Nephron progenitor cell (in vitro differentiated cells): Measurements from ENCODE around the gene SPIRE1.
A peak's percentile ranks its signal among the peaks of the same experiment; 100 is the strongest.

Source experiments
- DNase-seq: peaks from one replicate; pipeline ENCODE4 v3.0.0; 2021
- H3K27ac Mint-ChIP-seq: 2 replicates; pipeline ENCODE4 v1.8.0; 2021; ENCODE audit warnings: mild to moderate bottlenecking, moderate library complexity, mixed read lengths
- H3K27me3 Mint-ChIP-seq: 2 replicates; pipeline ENCODE4 v1.8.0; 2021; ENCODE audit warnings: mild to moderate bottlenecking, low read depth, mixed read lengths; ENCODE audit not compliant: poor library complexity
- H3K36me3 Mint-ChIP-seq: 2 replicates; pipeline ENCODE4 v1.8.0; 2021; ENCODE audit warnings: low read depth, mixed read lengths
- H3K4me1 Mint-ChIP-seq: 2 replicates; pipeline ENCODE4 v1.8.0; 2021; ENCODE audit warnings: mixed read lengths
- H3K4me3 Mint-ChIP-seq: 2 replicates; pipeline ENCODE4 v1.8.0; 2021; ENCODE audit warnings: mild to moderate bottlenecking, moderate library complexity, mixed read lengths
- H3K9me3 Mint-ChIP-seq: 2 replicates; pipeline ENCODE4 v1.8.0; 2021; ENCODE audit warnings: mild to moderate bottlenecking, moderate library complexity, mixed read lengths
- TF ChIP-seq, protein P1 (sequence below): fragments of 200-600 bp; sonication (generic); IDR thresholded peaks from 2 replicates; pipeline ENCODE4 v1.5.0; 2021; ENCODE audit warnings: antibody characterized with exemption

The SPIRE1 gene

GRCh38 chr18:12615748-12616147 is 42.2 kb downstream of the SPIRE1 start:
- TF ChIP-seq, protein P1, sequence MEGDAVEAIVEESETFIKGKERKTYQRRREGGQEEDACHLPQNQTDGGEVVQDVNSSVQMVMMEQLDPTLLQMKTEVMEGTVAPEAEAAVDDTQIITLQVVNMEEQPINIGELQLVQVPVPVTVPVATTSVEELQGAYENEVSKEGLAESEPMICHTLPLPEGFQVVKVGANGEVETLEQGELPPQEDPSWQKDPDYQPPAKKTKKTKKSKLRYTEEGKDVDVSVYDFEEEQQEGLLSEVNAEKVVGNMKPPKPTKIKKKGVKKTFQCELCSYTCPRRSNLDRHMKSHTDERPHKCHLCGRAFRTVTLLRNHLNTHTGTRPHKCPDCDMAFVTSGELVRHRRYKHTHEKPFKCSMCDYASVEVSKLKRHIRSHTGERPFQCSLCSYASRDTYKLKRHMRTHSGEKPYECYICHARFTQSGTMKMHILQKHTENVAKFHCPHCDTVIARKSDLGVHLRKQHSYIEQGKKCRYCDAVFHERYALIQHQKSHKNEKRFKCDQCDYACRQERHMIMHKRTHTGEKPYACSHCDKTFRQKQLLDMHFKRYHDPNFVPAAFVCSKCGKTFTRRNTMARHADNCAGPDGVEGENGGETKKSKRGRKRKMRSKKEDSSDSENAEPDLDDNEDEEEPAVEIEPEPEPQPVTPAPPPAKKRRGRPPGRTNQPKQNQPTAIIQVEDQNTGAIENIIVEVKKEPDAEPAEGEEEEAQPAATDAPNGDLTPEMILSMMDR, result no peak
- no peak for DNase-seq
- Mint-ChIP-seq H3K4me3 (no peak overlapping the region), H3K4me1 (peaks cover 21% of the 10 kb centered on the region), H3K27ac (peak overlapping the region; percentile 95), H3K36me3 (no peaks in the 10 kb centered on the region), H3K27me3 (no peaks in the 10 kb centered on the region), H3K9me3 (no peaks in the 10 kb centered on the region)

DNA sequence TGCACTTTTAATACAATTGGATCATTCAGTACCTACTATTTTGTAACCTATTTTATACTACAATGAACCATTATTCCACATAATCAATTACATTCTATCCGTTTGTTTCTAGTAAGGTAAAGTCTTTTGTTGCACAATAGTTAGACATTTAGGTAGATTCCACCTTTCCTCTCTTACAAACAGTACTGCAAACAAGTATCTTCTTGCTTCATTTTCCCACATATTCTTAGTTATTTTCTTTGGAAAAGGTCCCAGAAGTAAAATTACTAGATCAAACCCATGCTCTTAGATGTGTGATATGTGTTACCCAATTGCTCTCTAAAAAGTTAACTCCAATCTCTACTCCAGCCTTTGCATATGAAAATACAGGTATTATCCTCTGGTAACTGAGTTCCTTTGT is 49.6 kb downstream of the SPIRE1 start:
- H3K4me1 Mint-ChIP-seq, result peaks cover 19% of the 10 kb centered on the region
- DNase-seq, result no peak
- H3K9me3 Mint-ChIP-seq, result no peaks in the 10 kb centered on the region
- TF ChIP-seq, protein P1, result no peak
- no peak overlapping the region for H3K4me3 Mint-ChIP-seq
- H3K36me3 Mint-ChIP-seq, result peaks cover 5% of the 10 kb centered on the region
- no peak overlapping the region for H3K27ac Mint-ChIP-seq
- peaks cover 5% of the 10 kb centered on the region for H3K27me3 Mint-ChIP-seq

DNA sequence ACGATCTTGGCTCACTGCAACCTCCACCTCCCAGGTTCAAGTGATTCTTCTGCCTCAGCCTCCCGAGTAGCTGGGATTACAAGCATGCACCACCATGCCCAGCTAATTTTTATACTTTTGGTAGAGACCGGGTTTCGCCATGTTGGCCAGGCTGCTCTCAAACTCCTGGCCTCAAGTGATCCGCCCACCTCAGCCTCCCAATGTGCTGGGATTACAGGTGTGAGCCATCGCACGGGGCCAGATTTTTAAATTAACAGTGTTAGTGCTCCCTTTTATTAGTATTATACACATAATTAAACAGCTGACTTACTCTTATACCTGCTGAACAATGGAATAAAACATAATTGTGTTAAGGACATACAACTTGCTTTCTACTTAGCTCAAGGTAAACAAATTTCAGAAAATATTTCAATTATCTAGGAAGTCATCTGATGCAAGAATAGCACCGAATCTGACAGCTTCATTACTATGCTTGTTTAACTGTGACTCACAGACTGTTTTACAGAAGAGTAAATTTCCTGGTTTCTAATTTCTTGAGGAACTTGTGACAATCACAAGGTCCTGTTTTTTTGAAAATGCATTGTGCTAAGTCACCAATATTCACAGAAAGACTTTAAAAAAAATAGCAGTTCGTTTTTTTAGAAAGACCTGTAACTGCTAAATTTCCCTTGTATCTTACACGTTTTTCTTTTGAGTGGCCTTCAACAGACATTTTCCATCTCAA is 51.2 kb downstream of the SPIRE1 start:
- Mint-ChIP-seq H3K4me3 (no peak overlapping the region), H3K36me3 (peaks cover 5% of the 10 kb centered on the region), H3K9me3 (no peaks in the 10 kb centered on the region), H3K27ac (no peak overlapping the region), H3K27me3 (peaks cover 8% of the 10 kb centered on the region), H3K4me1 (peaks cover 14% of the 10 kb centered on the region)
- TF ChIP-seq, protein P1, result no peak
- DNase-seq, result no peak

- Mint-ChIP-seq H3K36me3 (peaks cover 5% of the 10 kb centered on the region), H3K4me3 (no peak overlapping the region), H3K9me3 (no peaks in the 10 kb centered on the region), H3K27ac (no peak overlapping the region), H3K27me3 (peaks cover 4% of the 10 kb centered on the region), H3K4me1 (no peaks in the 10 kb centered on the region)
- DNase-seq, result no peak
- TF ChIP-seq, protein P1, result no peak
Observed at GRCh38 chr18:12604445-12605007, 53.4 kb downstream of the SPIRE1 start.

DNA sequence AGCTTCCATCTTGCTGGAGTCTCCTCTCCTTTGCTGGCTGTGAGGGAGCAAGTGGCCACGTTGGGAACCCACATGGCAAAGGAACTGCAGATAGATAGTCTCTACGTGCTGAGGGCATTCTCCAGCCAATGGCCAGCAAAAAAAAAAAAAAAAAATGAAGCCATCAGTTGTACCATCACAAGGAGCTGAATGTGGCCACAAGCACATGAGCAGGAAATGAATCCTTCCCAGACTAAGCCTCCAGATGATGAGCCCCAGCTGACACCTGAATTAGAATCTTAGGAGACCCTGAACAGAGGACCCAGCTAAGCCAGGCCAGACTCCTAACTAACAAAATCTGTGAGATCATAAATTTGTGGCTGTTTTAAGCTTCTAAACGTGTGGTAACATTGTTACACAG is 57.9 kb downstream of the SPIRE1 start:
- H3K9me3 Mint-ChIP-seq, result no peaks in the 10 kb centered on the region
- no peak for DNase-seq
- H3K36me3 Mint-ChIP-seq, result peaks cover 4% of the 10 kb centered on the region
- H3K4me1 Mint-ChIP-seq, result peaks cover 7% of the 10 kb centered on the region
- H3K4me3 Mint-ChIP-seq, result no peak overlapping the region
- H3K27ac Mint-ChIP-seq, result no peak overlapping the region
- TF ChIP-seq, protein P1, result no peak
- peaks cover 4% of the 10 kb centered on the region for H3K27me3 Mint-ChIP-seq

GRCh38 chr18:12599543-12599942 is 58.4 kb downstream of the SPIRE1 start:
- Mint-ChIP-seq H3K27ac (no peak overlapping the region), H3K4me1 (peaks cover 7% of the 10 kb centered on the region), H3K9me3 (no peaks in the 10 kb centered on the region), H3K27me3 (peaks cover 4% of the 10 kb centered on the region), H3K36me3 (no peaks in the 10 kb centered on the region), H3K4me3 (no peak overlapping the region)
- DNase-seq, result no peak
- TF ChIP-seq, protein P1, result no peak
